Measurements from ENCODE around the gene STPG4. TPM values are rescaled to one million over a fixed set of nuclear protein-coding genes. Genes with fewer than 3 reads are reported as not detected.

STPG4 gene
- total RNA-seq: 1 to 10 TPM in 1 of 2 donors, under 1 TPM in 1; 0.28 to 1.0 TPM
- polyA plus RNA-seq: under 1 TPM; 0.06 to 0.12 TPM
- long read RNA-seq, donor 1: 0 reads
- long read RNA-seq, donor 2: 0 reads
- long read RNA-seq, donor 3: 0 reads
- long read RNA-seq, donor 4: 0 reads
- long read RNA-seq, donor 5: 0 reads

- DNase-seq: no peak
- Histone ChIP-seq H3K4me1 (ENCODE audit: control insufficient read depth in 5 of 5, insufficient read depth in 5 of 5, low read length in 5 of 5) (no peaks in the 10 kb centered on the region), H3K4me3 (no peak within 1 kb of the TSS), H3K9me3 (ENCODE audit: control insufficient read depth in 4 of 4, insufficient read depth in 3 of 4, low read length in 3 of 4) (no peaks in the 10 kb centered on the region), H3K27ac (ENCODE audit: low read depth in 1 of 2, low read length in 1 of 2) (no peak within 1 kb of the TSS), H3K36me3 (ENCODE audit: control insufficient read depth in 4 of 4, insufficient read depth in 4 of 4, low read length in 4 of 4) (peaks cover 7 to 23% (median 10%) of the 10 kb centered on the region in 4 donors), H3K9ac (ENCODE audit: insufficient read depth in 1 of 2, low read length in 2 of 2) (no peak within 1 kb of the TSS), H3K27me3 (ENCODE audit: control insufficient read depth in 3 of 3, insufficient read depth in 3 of 3, low read length in 2 of 3) (no peaks in the 10 kb centered on the region)
- ATAC-seq (ENCODE audit: insufficient read depth, low FRiP score): no peak
- TF ChIP-seq CTCF (IDR thresholded peaks at IDR 0.05; ENCODE audit: control extremely low read depth, extremely low read depth): no peak
- 89 to 92% methylated on average over 30 of the region's 30 CpGs for WGBS, 2 donors
These were observed at the start of gene STPG4 for GRCh38 chr2:47155091-47155876. STPG4 (minus strand) TSS chr2:47155308; CDS start chr2:47155251, 57 bp downstream.

GRCh38 chr2:47204691-47205090 is 49.6 kb upstream of the STPG4 start:
- Histone ChIP-seq H3K4me1 (ENCODE audit: control insufficient read depth in 5 of 5, insufficient read depth in 5 of 5, low read length in 5 of 5) (peaks cover 0 to 14% (median 0%) of the 10 kb centered on the region in 5 donors), H3K9me3 (ENCODE audit: control insufficient read depth in 4 of 4, insufficient read depth in 3 of 4, low read length in 3 of 4) (no peaks in the 10 kb centered on the region), H3K36me3 (ENCODE audit: control insufficient read depth in 4 of 4, insufficient read depth in 4 of 4, low read length in 4 of 4) (no peaks in the 10 kb centered on the region), H3K9ac (ENCODE audit: insufficient read depth in 1 of 2, low read length in 2 of 2) (no peak overlapping the region), H3K4me3 (no peak overlapping the region), H3K27ac (ENCODE audit: low read depth in 1 of 2, low read length in 1 of 2) (no peak overlapping the region), H3K27me3 (ENCODE audit: control insufficient read depth in 3 of 3, insufficient read depth in 3 of 3, low read length in 2 of 3) (no peaks in the 10 kb centered on the region)
- TF ChIP-seq CTCF (IDR thresholded peaks at IDR 0.05; ENCODE audit: control extremely low read depth, extremely low read depth): no peak
- WGBS, 2 donors: 89 to 90% methylated on average over 3 of the region's 3 CpGs
- DNase-seq (no peak), ATAC-seq (ENCODE audit: insufficient read depth, low FRiP score) (no peak)

- DNase-seq (peak in 2 of 3 donors; percentile 37 to 52), ATAC-seq (ENCODE audit: insufficient read depth, low FRiP score) (no peak)
- no peaks in the 10 kb centered on the region for H3K27me3 ChIP-seq (ENCODE audit: control insufficient read depth in 3 of 3, insufficient read depth in 3 of 3, low read length in 2 of 3)
- H3K9ac ChIP-seq (ENCODE audit: insufficient read depth in 1 of 2, low read length in 2 of 2): no peak overlapping the region
- H3K4me3 ChIP-seq: no peak overlapping the region
- no peak overlapping the region for H3K27ac ChIP-seq (ENCODE audit: low read depth in 1 of 2, low read length in 1 of 2)
- TF ChIP-seq CTCF (IDR thresholded peaks at IDR 0.05; ENCODE audit: control extremely low read depth, extremely low read depth): no peak
- WGBS, 2 donors: 87 to 88% methylated on average over 4 of the region's 4 CpGs
- peaks cover 0 to 13% (median 0%) of the 10 kb centered on the region in 5 donors for H3K4me1 ChIP-seq (ENCODE audit: control insufficient read depth in 5 of 5, insufficient read depth in 5 of 5, low read length in 5 of 5)
- H3K36me3 ChIP-seq (ENCODE audit: control insufficient read depth in 4 of 4, insufficient read depth in 4 of 4, low read length in 4 of 4): no peaks in the 10 kb centered on the region
- no peaks in the 10 kb centered on the region for H3K9me3 ChIP-seq (ENCODE audit: control insufficient read depth in 4 of 4, insufficient read depth in 3 of 4, low read length in 3 of 4)
These were observed 48.9 kb upstream of the STPG4 start for GRCh38 chr2:47203995-47204394.

All from lung (tissue), 16 donors.